ENCODE data around the gene LBR. TPM values are rescaled to one million over a fixed set of nuclear protein-coding genes. Genes with fewer than 3 reads are reported as not detected.

Gene LBR
- total RNA-seq, 4 donors from 2014 or later = 16.4 to 47.7 (median 22.5) TPM

- 96 to 98% methylated on average over 4 of the region's 4 CpGs for WGBS, 2 donors
- no peak for TF ChIP-seq CTCF (IDR thresholded peaks at IDR 0.05)
- TF ChIP-seq POLR2A (IDR thresholded peaks at IDR 0.05) = no peak
- DNase-seq (ENCODE audit: low spot score in 2 of 2) = no peak
- no peak overlapping the region for H3K4me3 ChIP-seq (ENCODE audit: low read depth, poor library complexity, severe bottlenecking)
- intact Hi-C loops (cut with DNase I; ENCODE audit: low total_unique reads) = no loop called here
Measured at GRCh38 chr1:225415307-225415706, 12.5 kb downstream of the LBR start.

- TF ChIP-seq CTCF (IDR thresholded peaks at IDR 0.05) = no peak
- TF ChIP-seq POLR2A (IDR thresholded peaks at IDR 0.05) = no peak
- DNase-seq (ENCODE audit: low spot score in 2 of 2) = no peak
- intact Hi-C loops (cut with DNase I; ENCODE audit: low total_unique reads) = no loop called here
- no peak overlapping the region for H3K4me3 ChIP-seq (ENCODE audit: low read depth, poor library complexity, severe bottlenecking)
- WGBS, 2 donors = 85 to 90% methylated on average over 5 of the region's 5 CpGs
Measured at GRCh38 chr1:225413708-225414375, 14.0 kb downstream of the LBR start.

- no peak for DNase-seq (ENCODE audit: low spot score in 2 of 2)
- intact Hi-C loops (cut with DNase I; ENCODE audit: low total_unique reads) = no loop called here
- no peak overlapping the region for H3K4me3 ChIP-seq (ENCODE audit: low read depth, poor library complexity, severe bottlenecking)
- no peak for TF ChIP-seq CTCF (IDR thresholded peaks at IDR 0.05)
- TF ChIP-seq POLR2A (IDR thresholded peaks at IDR 0.05) = no peak
- 69 to 83% methylated on average over 10 of the region's 10 CpGs for WGBS, 2 donors
Measured at GRCh38 chr1:225412803-225413351, 15.0 kb downstream of the LBR start.

- TF ChIP-seq CTCF (IDR thresholded peaks at IDR 0.05) = no peak
- no peak for TF ChIP-seq POLR2A (IDR thresholded peaks at IDR 0.05)
- no peak for DNase-seq (ENCODE audit: low spot score in 2 of 2)
- H3K4me3 ChIP-seq (ENCODE audit: low read depth, poor library complexity, severe bottlenecking) = no peak overlapping the region
- WGBS, 2 donors = 91 to 93% methylated on average over 10 of the region's 10 CpGs
- intact Hi-C loops (cut with DNase I; ENCODE audit: low total_unique reads) = no loop called here
Measured at GRCh38 chr1:225412321-225412720, 15.5 kb downstream of the LBR start.

- intact Hi-C loops (cut with DNase I; ENCODE audit: low total_unique reads) = no loop called here
- WGBS, 2 donors = 85 to 86% methylated on average over 6 of the region's 6 CpGs
- TF ChIP-seq POLR2A (IDR thresholded peaks at IDR 0.05) = no peak
- TF ChIP-seq CTCF (IDR thresholded peaks at IDR 0.05) = no peak
- H3K4me3 ChIP-seq (ENCODE audit: low read depth, poor library complexity, severe bottlenecking) = no peak overlapping the region
- DNase-seq (ENCODE audit: low spot score in 2 of 2) = no peak
Measured at GRCh38 chr1:225410036-225410435, 17.8 kb downstream of the LBR start.

GRCh38 chr1:225409051-225409450 is 18.8 kb downstream of the LBR start:
- no peak overlapping the region for H3K4me3 ChIP-seq (ENCODE audit: low read depth, poor library complexity, severe bottlenecking)
- intact Hi-C loops (cut with DNase I; ENCODE audit: low total_unique reads) = no loop called here
- TF ChIP-seq CTCF (IDR thresholded peaks at IDR 0.05) = no peak
- no peak for TF ChIP-seq POLR2A (IDR thresholded peaks at IDR 0.05)
- 85 to 86% methylated on average over 8 of the region's 8 CpGs for WGBS, 2 donors
- no peak for DNase-seq (ENCODE audit: low spot score in 2 of 2)
